Measurements from ENCODE around the gene CPNE4.

CPNE4 gene

DNA sequence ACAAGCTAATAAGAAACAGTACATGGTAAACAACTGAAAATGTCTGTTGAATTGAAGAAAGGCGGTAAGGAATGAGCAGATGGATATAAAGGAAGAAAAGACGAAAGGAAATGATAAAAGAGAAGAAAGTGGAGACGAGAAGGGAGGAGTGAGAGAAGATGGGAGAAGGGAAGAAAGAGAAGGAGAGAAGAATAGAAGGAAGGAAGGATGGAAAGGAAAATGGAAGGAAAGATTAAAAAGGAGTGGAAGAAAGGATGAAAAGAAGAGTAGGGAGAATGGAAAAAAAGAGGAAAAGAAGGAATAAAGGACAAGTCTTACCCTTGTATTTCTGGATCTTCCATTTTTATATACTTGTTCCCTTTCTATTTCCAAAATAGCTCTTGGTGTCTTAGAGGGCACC, 17.7 kb downstream of the CPNE4 start:
- DNase-seq (ENCODE audit: insufficient read length, low spot score): no peak
- FAIRE-seq: no peak

GRCh38 chr3:132016061-132017041, 18.5 kb downstream of the CPNE4 start:
- no peak for FAIRE-seq
- no peak for DNase-seq (ENCODE audit: insufficient read length, low spot score)

- FAIRE-seq (no peak), DNase-seq (ENCODE audit: insufficient read length, low spot score) (no peak)
Observed at GRCh38 chr3:132014105-132014504, 20.7 kb downstream of the CPNE4 start.

GRCh38 chr3:132009241-132009640, 25.6 kb downstream of the CPNE4 start:
- FAIRE-seq (no peak), DNase-seq (ENCODE audit: insufficient read length, low spot score) (no peak)

GRCh38 chr3:132008837-132009236, 26.0 kb downstream of the CPNE4 start:
- DNase-seq (ENCODE audit: insufficient read length, low spot score): no peak
- no peak for FAIRE-seq

DNA sequence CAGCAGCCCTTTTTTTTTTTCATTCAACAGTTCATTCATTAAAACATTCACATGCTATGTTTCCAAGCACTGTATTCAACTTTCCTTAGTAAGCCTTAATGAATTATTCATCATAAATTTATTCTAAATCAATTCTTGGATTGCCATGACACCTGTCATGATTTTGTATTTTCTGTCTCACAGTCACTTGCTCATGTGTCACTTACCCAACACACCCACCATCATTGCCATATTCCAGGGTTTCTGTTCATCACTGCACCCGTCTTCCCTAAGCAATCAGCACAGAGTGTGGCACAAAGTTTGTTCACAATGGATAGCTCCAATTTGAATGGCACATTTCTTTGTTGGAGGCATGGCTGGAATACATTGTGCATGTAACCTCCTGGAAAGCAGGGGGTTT, 27.2 kb downstream of the CPNE4 start:
- FAIRE-seq (no peak), DNase-seq (ENCODE audit: insufficient read length, low spot score) (no peak)

- no peak for DNase-seq (ENCODE audit: insufficient read length, low spot score)
- FAIRE-seq: no peak
Observed at GRCh38 chr3:132006605-132007204, 28.1 kb downstream of the CPNE4 start.

DNA sequence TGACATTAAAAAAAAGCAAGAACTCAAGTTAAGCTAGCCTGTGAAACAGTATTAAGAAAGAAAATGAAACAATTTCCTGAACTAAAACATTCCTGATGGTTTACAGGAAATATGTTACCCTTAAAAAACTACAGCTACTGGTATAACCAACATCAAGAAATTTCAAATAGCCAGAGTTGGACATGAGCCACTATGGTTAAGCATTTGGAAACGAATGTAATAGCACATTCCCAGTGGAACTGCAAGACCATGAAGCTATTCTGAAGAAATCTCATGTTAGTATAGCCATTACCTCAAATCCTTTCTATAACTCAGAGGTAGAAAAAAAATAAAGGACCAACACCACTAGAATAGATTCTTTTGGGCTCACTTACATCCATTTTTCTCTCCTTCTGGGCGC, 30.2 kb downstream of the CPNE4 start:
- DNase-seq (ENCODE audit: insufficient read length, low spot score): no peak
- no peak for FAIRE-seq

DNA sequence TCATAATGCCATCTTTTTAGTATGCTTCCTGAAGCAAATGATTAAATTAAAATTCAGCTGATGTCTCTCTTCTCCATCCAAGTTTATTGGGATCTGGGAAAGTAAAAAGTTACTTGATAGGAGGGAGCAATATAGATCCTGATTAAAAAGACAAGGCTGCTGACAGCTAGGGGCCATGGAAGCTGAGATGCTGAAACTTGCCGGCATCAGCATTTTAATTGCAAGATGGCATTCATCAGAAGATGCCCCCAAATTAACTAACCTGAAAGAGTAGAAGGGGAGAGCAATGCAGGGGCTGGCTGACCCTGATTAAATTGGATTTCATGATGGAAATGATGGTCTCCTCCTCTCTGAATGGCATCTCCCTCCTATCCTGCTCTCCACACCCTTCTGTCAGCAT, 31.1 kb downstream of the CPNE4 start:
- FAIRE-seq: no peak
- DNase-seq (ENCODE audit: insufficient read length, low spot score): no peak

DNA sequence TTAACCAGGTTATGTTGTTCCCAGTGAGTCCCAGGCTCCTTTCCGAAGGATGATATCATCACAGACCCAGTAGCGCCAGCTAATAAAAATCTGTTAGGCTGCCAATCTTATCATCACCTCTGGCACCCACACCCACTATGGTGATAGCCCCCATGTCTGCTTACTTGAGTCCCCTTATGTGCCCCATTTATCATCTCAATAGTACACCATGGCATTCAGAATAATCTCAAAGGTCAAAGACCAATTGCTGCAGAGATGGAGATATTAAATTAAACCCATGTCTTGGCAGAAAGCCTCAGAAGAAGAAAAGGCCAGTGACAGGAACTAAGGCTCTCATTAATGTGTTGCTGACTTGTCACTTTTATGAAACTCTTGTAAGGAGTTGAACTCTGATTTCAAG, 32.8 kb downstream of the CPNE4 start:
- no peak for DNase-seq (ENCODE audit: insufficient read length, low spot score)
- FAIRE-seq: no peak

DNA sequence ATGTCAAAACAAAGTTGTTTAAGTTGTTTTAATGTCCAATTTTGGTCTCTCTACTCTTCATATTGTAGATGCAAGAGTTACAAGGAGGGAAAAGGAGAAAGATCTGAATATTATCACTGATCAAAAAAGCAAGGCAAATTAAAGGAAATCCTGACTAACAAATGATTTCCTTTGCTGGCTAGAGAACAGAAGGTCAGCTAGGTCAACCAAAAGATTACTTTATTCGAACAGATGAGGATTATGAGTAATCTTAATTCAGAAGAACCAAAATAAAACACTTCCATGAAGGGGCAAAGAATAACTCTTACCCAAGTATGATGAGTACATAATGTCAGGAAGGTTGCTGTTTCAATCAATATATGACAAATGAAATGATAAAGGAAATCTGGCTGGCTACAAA, 33.8 kb downstream of the CPNE4 start:
- DNase-seq (ENCODE audit: insufficient read length, low spot score) (no peak), FAIRE-seq (no peak)

DNA sequence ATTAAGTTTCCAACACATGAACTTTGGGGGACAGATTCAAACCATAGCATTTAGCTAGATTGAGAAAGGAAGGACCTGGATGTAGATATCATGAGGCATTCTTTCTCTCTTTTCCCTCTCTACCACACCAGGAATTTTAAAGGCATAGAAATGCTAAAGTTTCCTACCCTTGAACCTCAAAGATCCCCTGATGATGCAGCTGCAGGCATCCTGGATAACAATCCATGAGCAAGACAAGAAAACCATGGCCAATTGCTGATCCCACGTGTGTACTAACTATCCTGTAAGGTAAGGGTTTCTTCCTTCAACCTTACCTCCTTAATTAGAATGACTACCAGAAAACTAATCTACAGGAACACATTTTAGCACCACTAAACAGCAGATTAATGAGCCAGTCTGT, 36.8 kb downstream of the CPNE4 start:
- DNase-seq (ENCODE audit: insufficient read length, low spot score) (no peak), FAIRE-seq (no peak)

DNA sequence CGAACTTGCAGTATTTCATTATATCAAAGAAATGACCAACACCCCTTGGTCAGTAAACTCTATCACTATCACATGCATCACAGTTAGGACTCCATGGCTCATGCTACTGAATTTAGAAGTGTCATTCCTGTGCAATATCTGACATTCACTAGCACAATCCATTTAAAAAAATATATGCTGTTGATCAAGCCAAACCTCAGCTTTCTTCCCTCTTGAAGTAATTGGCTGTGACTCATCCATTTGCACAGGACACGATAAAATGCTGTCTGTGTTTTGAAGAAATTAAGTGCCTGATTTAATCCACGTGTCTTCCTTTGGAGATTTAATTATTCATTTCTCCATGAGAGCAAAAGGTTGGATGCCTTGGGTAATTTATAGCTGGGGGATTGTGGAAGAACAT, 38.9 kb downstream of the CPNE4 start:
- FAIRE-seq: no peak
- no peak for DNase-seq (ENCODE audit: insufficient read length, low spot score)

DNA sequence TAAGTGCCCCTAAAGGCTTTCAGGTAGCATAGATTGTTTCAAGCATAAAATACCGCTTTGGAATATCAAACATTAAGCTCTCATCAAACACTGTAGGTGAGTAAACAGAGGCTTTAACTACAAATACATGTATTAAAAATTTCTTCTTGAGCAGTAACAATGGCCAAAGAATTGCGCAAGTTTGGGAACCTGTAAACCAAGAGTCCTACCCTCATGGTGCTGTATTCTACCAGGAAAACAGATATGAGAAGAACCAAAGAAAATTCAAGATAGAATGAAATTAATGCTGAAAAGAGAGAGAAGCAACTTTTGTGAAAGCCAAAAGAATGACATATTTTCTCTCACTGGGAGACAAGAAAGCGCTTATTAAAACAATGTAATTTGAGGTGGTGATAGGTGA, 45.5 kb downstream of the CPNE4 start:
- DNase-seq (ENCODE audit: insufficient read length, low spot score): no peak
- no peak for FAIRE-seq

GRCh38 chr3:131988209-131988608, 46.6 kb downstream of the CPNE4 start:
- no peak for FAIRE-seq
- no peak for DNase-seq (ENCODE audit: insufficient read length, low spot score)

DNA sequence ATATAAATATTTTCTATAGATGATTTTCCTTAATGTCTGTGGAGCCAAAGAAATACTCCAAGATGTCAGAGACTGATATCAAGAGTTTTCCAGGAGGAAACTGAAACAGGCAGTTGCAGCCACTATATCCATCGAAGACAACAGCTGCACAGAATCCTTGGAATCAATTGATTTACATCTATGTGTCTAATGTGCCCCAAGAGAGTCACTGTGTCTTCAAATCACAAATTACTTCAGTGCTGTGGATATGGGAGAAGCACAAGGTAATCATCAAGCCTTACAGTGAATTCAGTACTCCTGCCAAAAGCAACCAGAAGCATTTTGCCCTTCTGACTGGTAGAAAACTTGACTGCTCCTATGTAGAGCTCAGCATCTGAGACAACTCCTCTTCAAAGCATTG, 51.1 kb downstream of the CPNE4 start:
- DNase-seq (ENCODE audit: insufficient read length, low spot score) (no peak), FAIRE-seq (no peak)

DNA sequence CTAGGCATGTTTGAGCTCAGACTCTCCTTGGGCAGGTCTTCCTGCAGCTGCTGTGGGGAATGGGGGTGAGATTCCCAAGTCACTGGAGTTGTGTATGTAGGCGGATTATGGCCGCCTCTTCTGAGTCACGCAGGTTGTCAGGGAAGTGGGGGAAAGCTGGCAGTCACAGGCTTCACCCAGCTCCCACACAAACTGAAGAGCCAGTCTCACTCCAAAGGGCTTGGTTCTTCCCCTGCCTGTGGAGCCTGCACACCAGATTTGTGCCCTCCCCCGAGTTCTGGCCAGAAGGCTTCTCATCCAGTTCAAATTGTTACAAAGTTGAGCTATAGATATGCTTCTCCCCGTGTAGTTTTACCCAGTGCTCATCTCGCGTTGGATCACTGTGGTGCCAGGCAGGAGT, 53.5 kb downstream of the CPNE4 start:
- DNase-seq (ENCODE audit: insufficient read length, low spot score) (no peak), FAIRE-seq (no peak)

- DNase-seq (ENCODE audit: insufficient read length, low spot score): no peak
- FAIRE-seq: no peak
Observed at GRCh38 chr3:131976448-131976847, 58.4 kb downstream of the CPNE4 start.

DNA sequence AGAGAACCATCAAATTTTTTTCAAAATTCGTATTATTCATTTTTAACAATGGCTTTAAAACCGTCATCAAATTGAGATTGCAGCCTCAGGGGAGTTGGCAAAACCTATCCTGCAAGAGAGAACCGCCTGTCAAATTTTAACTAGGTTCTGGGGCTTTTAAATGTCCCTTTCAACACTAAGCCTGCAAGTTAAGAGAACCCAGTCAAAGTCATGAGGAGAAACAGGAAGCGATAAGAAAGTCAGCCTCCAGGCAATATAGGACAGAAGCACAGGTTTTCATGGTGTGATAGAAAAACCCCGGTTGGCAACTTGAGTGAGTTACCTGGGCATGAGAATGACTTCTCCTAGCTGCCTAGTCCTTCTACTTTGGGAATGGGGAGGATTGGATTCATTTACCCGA, 59.8 kb downstream of the CPNE4 start:
- FAIRE-seq: no peak
- no peak for DNase-seq (ENCODE audit: insufficient read length, low spot score)

- FAIRE-seq (no peak), DNase-seq (ENCODE audit: insufficient read length, low spot score) (no peak)
Observed at GRCh38 chr3:131973731-131974130, 61.1 kb downstream of the CPNE4 start.

- DNase-seq (ENCODE audit: insufficient read length, low spot score) (no peak), FAIRE-seq (no peak)
Observed at GRCh38 chr3:131972550-131972949, 62.3 kb downstream of the CPNE4 start.

DNA sequence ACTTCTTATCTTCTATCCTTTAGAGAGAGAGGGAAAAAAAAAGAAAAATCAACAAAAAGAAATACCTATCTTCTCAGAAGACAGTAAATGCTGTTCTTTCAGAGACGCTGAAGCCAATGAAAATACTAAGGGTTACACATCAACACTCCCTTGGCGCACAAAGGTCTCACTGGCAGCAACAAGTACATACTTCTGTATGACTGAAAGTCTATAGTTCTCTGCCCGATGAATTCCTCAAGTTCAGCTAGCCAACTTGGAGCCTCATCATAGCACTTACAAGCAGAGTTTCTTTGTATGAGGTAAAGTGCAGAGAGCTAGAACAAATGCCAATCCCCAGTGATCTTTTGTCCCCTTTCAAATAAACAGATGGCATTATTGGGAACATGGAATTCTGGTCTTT, 62.7 kb downstream of the CPNE4 start:
- DNase-seq (ENCODE audit: insufficient read length, low spot score) (no peak), FAIRE-seq (no peak)

All from HTR-8/SVneo (cell line).